Activated naive CD4-positive, alpha-beta T cell treated with anti-CD3 and anti-CD28 coated beads, Interleukin-2, amount 50 U/mL, for 72 hours (primary cell): Measurements from ENCODE around the gene PHAF1. TPM values are rescaled to one million over a fixed set of nuclear protein-coding genes. Genes with fewer than 3 reads are reported as not detected.

Experiments used
- ATAC-seq, 2 donors: fragments of 150-1000 bp; cut with Tn5 transposase; 2 replicates each; pipeline ENCODE4 v1.10.0; 2021; ENCODE audit warnings: mild to moderate bottlenecking in 2 of 2, moderate library complexity in 2 of 2
- DNase-seq, 2 donors: peaks; one replicate each; pipeline ENCODE4 v3.0.0; 2021 to 2022; ENCODE audit warnings: low spot score in 2 of 2
- H3K27ac Mint-ChIP-seq, 2 donors: one replicate each; pipeline ENCODE4 v1.8.0; 2022; ENCODE audit warnings: mild to moderate bottlenecking in 2 of 2, mixed read lengths in 2 of 2
- H3K36me3 Mint-ChIP-seq, 2 donors: one replicate each; pipeline ENCODE4 v1.8.0; 2022; ENCODE audit warnings: mixed read lengths in 2 of 2
- H3K9me3 Mint-ChIP-seq, 2 donors: one replicate each; pipeline ENCODE4 v1.8.0; 2022; ENCODE audit warnings: mixed read lengths in 2 of 2
- total RNA-seq, 2 donors: library from RNA; stranded (reverse); gene quantifications; one replicate each; pipeline ENCODE4 v1.2.3, GENCODE V29; 2022

The PHAF1 gene
- total RNA-seq, 2 donors from 2014 or later, result 15.6 to 16.6 TPM

DNA sequence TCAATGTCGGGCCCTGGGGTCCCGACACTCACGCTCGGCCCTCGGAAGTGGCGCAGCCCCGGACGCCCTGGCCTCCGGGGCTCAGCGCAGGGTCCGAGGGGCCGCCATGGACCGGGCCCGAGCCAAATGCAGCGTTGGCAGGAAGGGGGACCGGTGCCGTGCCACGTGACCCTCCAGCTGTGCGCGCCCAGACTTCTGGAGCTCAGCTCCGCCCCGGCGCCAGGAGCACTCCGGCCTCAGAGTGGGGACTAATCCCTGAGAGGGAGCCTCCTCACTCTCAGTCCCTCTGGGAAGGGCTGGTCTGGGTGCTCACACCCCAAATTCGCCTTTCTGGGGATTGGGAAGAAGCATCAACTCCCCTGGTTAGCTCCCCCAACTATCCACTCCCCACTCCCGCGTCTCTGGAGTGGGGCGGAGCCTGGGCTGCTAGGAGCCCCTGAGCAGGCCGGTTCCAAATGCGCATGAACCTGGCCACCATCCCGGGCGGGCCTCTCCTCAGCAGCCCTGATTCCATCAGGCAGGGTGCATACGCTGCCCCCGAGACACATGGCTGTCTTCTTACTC is 41.2 kb downstream of the PHAF1 start, which contains the start of gene B3GNT9:
TSS of gene B3GNT9 (minus strand) at position 166 of the 564 bp plus-strand sequence. CDS start 513 bp downstream, outside the sequence.
- peak; percentile 38 to 55 for ATAC-seq
- peak within 1 kb of the TSS in 1 of 2 donors; percentile 44 for H3K27ac Mint-ChIP-seq
- no peak for DNase-seq
- no peaks in the 10 kb centered on the region for H3K9me3 Mint-ChIP-seq
- peaks cover 23% of the 10 kb centered on the region in 2 donors for H3K36me3 Mint-ChIP-seq

DNA sequence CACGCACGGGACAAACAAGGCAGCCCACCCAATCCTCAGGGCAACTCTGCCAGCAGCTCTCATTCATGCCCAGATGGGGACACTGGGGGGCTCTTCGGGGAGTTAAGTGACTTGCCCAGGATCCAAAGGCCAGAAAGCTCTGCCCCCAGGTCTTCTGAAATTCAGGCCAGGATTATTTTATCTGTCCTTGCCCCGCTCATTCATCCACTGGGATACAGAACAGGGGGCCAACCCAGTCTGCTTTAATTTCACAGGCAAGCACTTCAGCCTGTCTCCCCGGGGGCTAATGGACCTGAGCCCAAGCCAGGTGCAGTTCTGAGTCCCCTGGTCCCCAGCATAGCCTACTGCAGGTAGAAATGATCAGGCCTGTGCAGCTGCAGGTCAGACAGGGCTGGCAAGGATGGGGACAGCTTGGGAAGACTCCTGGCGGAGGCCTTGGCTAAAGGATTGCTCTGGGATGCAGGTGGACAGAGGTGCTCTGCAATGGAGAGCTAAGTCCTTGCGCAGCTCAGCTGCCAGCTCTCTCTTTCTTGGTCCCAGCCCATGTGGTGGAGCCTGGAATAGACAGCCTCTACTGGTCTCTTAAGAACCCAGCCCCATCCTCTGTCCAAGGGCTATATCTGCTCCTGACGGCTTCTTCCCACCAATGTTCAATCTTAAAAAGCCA is 41.8 kb downstream of the PHAF1 start:
- ATAC-seq (no peak), DNase-seq (no peak)
- no peak overlapping the region for H3K27ac Mint-ChIP-seq

DNA sequence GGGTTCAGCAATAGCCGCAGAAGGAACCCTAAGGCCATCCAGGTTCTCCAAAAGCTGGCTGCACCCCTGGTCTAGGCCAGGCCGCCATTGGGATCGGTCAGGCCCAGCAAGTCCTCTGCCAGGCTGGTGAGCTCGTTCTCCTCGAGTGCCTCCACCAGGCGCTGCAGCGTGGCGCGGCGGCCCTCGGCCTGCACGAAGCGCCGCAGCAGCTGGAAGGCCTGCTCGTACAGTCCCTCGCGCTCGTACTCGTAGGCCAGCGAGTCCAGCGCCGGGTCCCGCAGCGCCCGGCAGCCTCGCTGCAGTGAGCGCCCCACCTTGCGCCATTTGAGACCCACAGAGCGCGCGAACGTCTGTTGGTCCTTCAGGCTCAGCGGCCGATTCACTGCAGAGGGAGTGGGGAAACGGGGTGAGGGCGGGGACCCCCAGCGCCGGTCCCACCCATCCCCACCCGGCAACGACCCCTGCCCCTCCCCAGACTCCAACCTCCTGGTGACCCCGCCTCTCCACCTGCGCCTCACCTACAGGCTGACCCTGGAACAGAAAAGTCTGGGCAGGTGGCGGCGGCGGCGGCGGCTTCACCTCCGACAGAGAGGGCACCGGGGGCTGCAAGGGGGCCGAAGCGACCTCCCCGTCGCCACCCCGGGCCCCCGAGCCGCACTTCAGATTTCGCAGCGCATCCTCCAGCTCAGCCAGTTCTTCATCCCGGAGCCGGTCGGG is 45.0 kb downstream of the PHAF1 start:
- no peaks in the 10 kb centered on the region for H3K9me3 Mint-ChIP-seq
- ATAC-seq (no peak), DNase-seq (no peak)
- no peak overlapping the region for H3K27ac Mint-ChIP-seq
- H3K36me3 Mint-ChIP-seq, result peaks cover 0 to 18% of the 10 kb centered on the region in 2 donors

More for the DNA sequence above, 41.8 kb downstream of the PHAF1 start:
- peaks cover 17 to 23% of the 10 kb centered on the region in 2 donors for H3K36me3 Mint-ChIP-seq
- H3K9me3 Mint-ChIP-seq, result no peaks in the 10 kb centered on the region

GRCh38 chr16:67155295-67156142 is 45.8 kb downstream of the PHAF1 start:
- DNase-seq (peak; percentile 82 to 92), ATAC-seq (peak; percentile 42 to 51)
- Mint-ChIP-seq H3K27ac (no peak overlapping the region), H3K36me3 (peaks cover 0 to 18% of the 10 kb centered on the region in 2 donors), H3K9me3 (no peaks in the 10 kb centered on the region)

GRCh38 chr16:67156143-67156844 is 46.6 kb downstream of the PHAF1 start:
- Mint-ChIP-seq H3K27ac (no peak overlapping the region), H3K9me3 (no peaks in the 10 kb centered on the region), H3K36me3 (peaks cover 5 to 24% of the 10 kb centered on the region in 2 donors)
- DNase-seq, result no peak
- ATAC-seq, result no peak

DNA sequence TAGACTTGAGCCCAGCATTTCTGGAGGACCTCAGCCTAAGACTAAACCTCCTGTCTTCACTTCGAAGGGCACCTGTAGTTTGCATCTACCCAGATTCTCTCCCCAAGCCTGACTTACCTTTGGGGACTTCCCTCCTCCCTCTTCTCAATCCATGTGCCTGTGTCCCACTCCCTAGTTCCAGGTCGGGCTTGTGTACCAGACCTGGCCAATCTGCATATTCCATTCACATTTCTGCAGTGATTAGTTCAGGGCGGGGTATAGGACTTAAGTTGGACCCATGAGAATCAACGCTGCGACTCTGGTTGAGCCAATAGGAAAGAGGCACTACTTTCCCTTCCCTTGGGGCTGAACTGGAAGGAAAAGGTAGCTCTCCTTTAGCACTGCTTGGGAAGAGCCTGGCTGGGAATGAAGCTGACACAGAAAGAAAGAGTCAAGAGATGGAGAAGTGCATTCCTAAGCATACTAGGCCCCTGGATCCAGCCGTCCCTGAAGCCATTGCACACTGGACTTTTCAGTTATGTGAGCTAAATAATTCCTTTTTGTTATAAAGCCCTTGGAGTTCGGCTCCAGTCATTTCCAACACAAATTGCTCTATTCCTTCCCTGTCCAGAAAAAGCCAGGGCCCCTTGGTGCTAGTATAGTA is 47.5 kb downstream of the PHAF1 start:
- DNase-seq (no peak), ATAC-seq (no peak)
- Mint-ChIP-seq H3K9me3 (no peaks in the 10 kb centered on the region), H3K27ac (no peak overlapping the region), H3K36me3 (peaks cover 5 to 31% of the 10 kb centered on the region in 2 donors)

- ATAC-seq, result no peak
- H3K27ac Mint-ChIP-seq, result peak overlapping the region; percentile 90 to 93
- DNase-seq, result no peak
- peaks cover 5 to 37% of the 10 kb centered on the region in 2 donors for H3K36me3 Mint-ChIP-seq
- no peaks in the 10 kb centered on the region for H3K9me3 Mint-ChIP-seq
These were observed 48.3 kb downstream of the PHAF1 start for GRCh38 chr16:67157892-67158635.

DNA sequence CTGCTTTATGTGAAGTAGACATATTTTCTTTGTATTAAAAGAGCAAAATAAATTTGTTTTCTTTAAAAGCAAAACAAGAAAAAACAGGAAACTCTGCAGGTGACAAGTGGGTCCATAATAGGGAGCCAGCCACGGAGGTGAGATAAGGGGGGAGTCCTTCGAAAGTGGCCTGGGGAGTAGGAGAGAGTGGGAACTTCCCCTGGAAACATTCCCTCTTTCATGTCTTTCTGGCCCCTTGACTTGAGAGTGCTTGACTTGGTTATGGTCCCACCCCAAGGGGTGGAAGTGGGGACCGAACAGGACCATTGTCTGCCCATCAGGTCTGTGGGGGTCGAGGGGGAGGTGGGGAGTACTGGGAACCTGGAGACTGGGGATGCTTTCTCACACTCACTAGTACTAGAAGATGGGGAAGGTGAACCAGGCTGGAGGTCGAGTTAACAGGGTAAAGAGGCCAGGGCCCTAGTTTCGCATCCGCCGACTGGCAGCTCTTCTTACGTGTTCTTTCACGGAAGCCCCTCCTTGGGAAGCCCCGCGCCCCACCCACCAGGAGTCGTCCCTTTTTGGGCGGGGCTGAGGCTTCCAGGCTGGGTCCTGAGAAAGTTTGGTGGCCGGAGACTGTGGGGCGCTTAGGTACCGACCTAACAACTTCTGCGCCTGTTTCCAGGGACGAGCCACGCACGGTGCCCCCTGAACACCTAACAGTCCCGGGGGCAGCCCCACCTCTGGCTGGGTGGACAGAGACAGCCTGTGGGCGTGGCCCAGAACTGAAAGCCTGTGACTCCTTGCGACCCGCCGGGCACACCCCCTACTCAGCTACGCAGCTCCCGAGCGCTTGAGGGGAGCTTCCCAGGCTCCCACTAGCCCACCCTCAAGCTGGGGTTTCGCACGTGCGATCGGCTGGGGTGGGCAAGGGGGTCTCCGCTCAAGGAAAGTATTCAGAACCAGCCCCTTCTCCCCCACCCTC is 49.2 kb downstream of the PHAF1 start:
- no peaks in the 10 kb centered on the region for H3K9me3 Mint-ChIP-seq
- DNase-seq, result peak; percentile 88
- H3K36me3 Mint-ChIP-seq, result peaks cover 5 to 37% of the 10 kb centered on the region in 2 donors
- ATAC-seq, result peak; percentile 57 to 61
- H3K27ac Mint-ChIP-seq, result peak overlapping the region; percentile 90 to 93

- no peak for DNase-seq
- H3K9me3 Mint-ChIP-seq, result no peaks in the 10 kb centered on the region
- H3K27ac Mint-ChIP-seq, result no peak overlapping the region
- H3K36me3 Mint-ChIP-seq, result peaks cover 9 to 31% of the 10 kb centered on the region in 2 donors
- no peak for ATAC-seq
These were observed 51.9 kb downstream of the PHAF1 start for GRCh38 chr16:67161595-67162058.

GRCh38 chr16:67162506-67163163 is 52.9 kb downstream of the PHAF1 start:
- no peak for ATAC-seq
- Mint-ChIP-seq H3K9me3 (no peaks in the 10 kb centered on the region), H3K36me3 (peaks cover 9 to 30% of the 10 kb centered on the region in 2 donors), H3K27ac (no peak overlapping the region)
- no peak for DNase-seq

DNA sequence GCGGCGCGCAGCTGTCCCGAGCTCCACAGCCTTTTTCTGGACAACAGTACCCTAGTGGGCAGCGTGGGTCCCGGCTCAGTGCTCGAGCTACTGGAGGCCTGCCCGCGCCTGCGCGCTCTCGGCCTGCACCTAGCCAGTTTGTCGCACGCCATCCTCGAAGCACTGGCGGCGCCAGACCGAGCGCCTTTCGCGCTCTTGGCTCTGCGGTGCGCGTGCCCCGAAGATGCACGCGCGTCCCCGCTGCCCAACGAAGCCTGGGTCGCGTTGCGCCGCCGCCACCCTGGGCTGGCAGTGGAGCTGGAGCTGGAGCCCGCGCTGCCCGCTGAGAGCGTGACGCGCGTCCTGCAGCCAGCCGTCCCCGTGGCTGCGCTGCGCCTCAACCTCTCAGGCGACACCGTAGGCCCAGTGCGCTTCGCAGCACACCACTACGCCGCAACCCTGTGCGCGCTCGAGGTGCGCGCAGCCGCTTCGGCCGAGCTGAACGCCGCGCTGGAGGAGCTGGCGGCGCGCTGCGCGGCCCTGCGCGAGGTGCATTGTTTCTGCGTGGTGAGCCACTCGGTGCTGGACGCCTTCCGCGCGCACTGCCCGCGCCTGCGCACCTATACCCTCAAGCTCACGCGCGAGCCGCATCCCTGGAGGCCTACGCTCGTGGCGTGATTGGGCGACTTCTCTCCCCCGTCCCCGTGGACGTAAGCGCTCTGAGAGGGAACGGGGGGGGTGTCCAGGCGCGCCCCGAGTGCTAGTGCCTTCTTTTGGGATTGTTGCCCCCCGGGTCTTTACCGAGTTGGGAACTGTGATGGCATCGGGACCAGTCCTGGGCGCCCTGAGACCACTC is 53.6 kb downstream of the PHAF1 start:
- Mint-ChIP-seq H3K36me3 (peaks cover 9 to 23% of the 10 kb centered on the region in 2 donors), H3K27ac (no peak overlapping the region), H3K9me3 (no peaks in the 10 kb centered on the region)
- ATAC-seq (peak in 1 of 2 donors; percentile 25), DNase-seq (peak in 1 of 2 donors; percentile 64)

GRCh38 chr16:67163999-67164558 is 54.3 kb downstream of the PHAF1 start:
- H3K36me3 Mint-ChIP-seq, result peaks cover 9 to 18% of the 10 kb centered on the region in 2 donors
- H3K27ac Mint-ChIP-seq, result no peak overlapping the region
- DNase-seq (no peak), ATAC-seq (no peak)
- no peaks in the 10 kb centered on the region for H3K9me3 Mint-ChIP-seq
